Occipital lobe (tissue), 2 donors: ENCODE data around the gene KRTAP21-1. TPM values are rescaled to one million over a fixed set of nuclear protein-coding genes. Genes with fewer than 3 reads are reported as not detected.
"Not testable (repeated sequence)": the region's sequence is repeated elsewhere in the genome, so short reads cannot be mapped to it uniquely, and the experiment has no call there.

ENCODE experiments used
- DNase-seq: peaks from one replicate; lab custom pipeline; 2025; lab: John Stamatoyannopoulos, UW
- total RNA-seq: library from RNA; depleted of rRNA; stranded (reverse); fragments of >200 nt; gene quantifications from one replicate; pipeline ENCODE4 v1.2.3, GENCODE V29; 2014

The KRTAP21-1 gene
- total RNA-seq: not detected

DNA sequence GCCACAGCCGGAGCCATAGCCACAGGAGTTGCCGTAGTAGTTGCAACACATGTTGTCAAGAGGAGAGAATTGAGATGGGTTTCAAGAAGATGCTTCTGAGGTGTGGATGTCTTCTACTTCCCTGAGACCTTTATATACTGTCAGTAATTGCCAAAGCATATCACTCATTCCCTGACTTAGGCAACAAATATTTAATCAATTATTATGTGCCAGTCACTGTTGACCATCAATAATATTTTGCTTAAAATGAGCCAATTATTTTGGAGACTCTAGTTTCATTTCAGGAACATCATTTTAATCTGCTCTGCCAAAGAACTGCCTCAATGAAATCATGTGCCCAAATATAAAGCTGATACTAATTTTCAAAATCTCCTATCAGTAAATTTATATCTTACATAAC, at the start of gene KRTAP21-1:
TSS of gene KRTAP21-1 (minus strand) at position 101 of the 400 bp plus-strand sequence. CDS start at position 51, 50 bp downstream.
- not testable (repeated sequence) for DNase-seq

DNA sequence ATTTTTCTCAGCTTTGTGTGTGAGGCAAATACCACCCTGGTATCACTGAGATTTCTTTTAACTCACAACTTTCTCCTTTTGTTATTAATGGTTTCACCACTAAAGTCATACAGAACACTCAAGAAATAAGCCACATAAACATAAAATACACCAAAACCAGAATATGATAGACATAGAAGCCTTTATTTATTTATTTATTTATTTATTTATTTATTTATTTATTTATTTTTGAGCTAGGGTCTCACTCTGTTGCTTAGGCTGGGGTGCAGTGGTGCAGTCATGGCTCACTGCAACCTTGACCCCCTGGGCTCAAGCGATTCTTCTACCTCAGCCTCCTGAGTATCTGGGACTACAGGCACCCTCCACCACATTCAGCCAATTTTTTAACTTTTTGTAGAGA, 45.4 kb upstream of the KRTAP21-1 start:
- DNase-seq: no peak

DNA sequence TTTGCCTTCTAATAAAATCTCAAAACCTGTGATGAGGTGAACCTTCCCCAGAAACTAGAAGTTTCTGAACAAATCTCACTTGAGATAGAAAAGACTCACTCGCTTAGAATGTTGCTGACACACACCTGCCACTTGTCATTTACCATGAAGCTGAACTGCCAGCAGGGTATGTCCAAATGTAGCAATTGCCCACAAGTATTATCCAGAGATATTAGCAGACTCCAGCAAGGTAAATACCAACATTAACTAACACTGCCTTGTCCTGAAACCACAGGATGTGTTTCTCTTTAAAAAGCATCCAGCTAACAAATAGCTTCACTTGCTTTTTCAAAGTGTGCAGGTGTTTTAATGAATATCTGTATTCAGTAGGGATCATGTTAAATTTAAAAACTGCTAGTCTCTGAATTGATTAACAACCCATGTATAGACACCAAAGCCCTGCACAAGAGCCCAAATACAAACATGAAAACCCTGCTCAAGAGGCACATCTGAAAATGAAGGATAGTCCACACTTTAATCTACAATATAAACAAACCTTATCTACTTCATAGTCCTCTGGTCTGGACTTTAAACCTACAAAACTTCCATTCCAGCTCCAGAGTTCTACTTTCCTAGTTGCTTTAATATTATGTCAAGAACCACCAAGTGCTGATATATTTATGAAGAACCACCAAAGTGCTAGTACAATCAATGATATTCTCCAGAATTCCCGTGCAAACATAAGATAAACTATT, 38.5 kb upstream of the KRTAP21-1 start:
- no peak for DNase-seq

DNA sequence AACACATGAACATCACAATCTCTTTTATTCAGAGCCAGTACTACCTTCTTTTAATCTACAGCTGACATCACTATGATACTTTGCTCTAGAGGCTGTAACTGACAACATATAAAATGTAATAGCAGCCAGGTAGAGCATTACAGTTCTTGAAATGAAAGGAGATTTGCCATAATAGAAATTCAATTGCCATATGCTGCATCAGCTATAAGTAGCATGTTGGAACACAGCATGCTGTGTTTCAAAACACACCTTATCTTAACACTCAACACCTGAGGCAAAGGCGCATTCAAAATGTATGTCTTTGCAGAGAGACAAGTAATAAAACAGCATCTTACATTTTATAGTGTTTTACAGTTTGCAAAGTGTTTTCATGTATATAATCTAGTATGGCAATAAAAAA, 24.0 kb upstream of the KRTAP21-1 start:
- no peak for DNase-seq

DNA sequence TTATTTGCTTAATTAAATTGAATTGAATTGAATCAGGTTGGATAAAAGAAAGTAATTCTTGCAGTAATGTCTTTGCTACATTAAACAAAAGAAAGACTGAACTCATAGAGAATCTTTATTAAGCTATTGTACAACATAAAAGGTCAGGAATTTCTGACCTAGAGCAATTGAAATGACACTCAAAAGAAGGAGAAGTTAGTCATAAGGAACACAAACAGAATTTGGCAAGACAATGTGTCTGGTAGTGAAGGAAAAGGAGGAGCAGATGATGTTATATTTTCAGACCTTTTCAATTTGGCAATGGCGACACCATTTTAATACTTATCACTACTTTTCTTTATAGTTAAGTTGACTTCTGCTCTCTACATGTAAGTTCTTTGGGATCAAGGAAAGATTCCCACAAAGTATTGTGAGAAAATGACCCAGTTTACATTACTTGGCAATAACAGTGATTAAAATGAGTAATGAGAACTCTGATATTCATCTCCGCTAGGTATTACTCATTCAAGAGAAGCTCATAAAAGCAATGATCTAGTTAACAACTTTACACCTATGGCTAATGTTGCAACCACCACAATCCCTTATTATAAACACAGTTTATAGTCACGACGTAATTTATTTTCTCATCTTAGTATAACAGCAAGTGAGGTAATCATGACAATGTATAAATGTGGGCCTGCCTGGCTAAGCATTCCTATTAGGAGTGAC, 14.7 kb upstream of the KRTAP21-1 start:
- no peak for DNase-seq

DNA sequence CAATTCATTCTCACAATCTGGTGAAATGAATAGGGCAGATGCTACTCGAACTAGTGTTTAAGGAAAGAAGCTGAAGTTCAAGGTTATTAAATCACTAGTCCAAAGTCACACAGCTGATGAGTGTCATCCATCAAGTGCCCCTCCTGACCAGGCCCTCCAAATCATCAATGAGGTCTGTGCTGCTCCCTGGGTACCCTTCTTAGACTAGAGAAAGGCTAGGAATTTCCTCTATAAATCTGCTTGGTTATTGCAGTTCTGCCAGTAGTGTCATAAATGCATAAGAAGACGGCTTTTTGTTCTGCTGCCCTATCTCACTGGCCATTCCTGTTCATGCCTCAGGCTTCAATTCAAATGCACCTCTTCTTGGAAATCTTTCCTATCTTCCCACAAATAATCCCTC, 5.5 kb upstream of the KRTAP21-1 start:
- DNase-seq: no peak

DNA sequence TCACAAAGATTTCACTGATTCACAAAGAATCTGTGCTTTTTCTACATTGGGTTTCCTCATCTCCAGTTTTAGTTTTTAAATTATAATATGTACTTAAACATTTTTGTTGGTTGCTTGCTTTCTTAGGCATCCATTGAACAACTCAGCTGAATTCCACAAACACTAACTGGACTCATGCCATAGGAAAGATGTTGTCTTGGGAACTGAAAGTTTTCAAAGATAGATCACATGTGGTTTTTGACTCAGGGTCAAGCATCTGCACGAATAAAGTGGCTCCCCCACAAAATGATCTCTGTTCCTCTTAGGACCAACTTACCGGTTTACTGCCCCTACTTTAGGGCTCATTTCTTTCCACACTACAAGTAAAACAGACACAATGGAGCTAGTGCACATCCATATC, 3.1 kb upstream of the KRTAP21-1 start:
- no peak for DNase-seq

DNA sequence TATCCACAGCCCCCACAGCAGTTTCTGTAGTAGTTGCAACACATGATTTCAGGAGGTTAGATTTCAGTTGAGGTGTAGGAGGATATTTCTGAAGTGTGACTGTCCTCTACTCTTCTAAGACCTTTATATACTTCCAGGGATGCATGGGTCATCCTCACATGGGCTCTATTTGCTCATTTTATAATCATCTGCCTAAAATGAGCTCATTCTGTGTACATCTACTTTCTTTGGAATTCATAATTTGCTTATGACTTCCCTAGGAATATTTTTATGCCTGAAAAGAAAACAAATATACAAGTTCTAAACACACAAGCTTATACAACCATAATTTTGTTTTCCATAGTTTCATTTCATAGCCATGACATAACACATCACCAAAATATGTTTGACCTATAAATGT, 8.1 kb downstream of the KRTAP21-1 start, which contains the start of gene KRTAP21-2:
TSS of gene KRTAP21-2 (minus strand) at position 101 of the 400 bp plus-strand sequence. CDS start at position 44, 57 bp downstream.
- DNase-seq: no peak

DNA sequence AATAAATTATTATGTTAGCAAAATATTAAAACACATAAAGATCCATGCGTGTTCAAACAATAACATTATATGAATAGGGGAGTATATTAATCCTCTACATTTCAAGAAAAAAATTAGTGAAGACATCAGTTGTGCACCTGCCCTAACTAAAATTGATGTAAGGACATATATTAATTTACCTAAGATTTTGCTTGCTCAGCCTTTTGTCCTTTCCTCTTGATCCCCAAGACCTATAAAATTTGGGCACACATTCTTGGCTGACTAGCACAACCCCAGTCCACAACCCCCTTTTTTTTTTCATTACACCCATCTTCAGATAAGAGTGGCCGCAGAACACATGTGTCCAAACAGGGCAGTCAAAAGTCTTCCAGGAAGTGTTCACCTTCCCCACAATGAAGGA, 14.8 kb downstream of the KRTAP21-1 start:
- DNase-seq: no peak

DNA sequence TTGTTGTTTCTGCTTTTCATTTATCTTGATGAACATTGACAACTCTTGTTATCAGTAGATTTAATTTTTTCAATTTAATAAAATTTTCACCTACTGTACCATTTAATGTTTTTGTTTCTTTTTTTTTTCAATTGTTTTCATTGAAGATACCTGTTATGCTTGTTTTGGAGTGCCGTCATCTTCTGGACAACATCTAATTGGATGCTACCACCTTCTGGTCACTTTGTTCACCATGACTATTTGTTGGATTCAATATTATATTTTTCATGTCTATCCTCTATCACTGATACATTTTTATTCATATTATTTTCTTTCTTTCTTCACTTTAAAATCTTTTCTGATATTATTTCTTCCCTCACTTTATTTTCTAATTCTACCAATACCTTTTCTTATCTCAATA, 22.2 kb downstream of the KRTAP21-1 start:
- DNase-seq: no peak

DNA sequence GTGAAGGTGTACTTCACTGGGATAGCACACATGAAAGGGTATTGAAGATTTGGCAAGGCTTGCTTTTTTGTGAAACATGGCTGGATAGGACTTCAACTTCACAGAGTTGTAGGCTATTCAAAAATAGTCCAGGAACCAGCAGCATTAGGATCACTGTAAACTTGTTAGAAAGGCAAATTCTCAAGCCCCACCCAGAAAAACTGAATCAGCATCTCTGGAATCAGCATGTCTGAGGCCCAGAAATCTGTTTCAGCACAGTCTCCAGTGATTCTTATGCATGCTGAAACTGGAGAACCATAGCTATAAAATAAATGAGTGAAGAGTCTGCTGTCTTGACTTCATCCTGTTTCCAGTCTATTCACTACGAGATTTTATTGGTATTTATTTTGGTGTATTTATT, 28.5 kb downstream of the KRTAP21-1 start:
- DNase-seq: no peak

DNA sequence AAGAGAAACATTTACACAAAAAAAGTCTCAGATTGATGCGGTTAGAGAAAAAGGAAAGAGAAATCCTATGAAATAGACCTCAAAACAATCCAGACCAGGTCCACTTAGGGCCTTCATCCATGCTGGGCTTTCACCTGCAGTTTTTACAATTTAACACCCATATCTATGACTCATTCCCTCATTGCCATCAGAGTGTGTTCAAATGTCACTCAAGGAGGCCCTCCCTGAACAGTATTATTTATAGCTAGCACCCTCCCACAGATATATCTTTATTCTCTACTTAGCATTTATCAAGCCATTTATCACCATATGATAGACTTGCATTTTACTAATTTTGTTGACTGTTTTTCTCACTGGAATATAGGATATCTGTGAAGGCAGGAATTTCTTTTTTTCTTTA, 35.8 kb downstream of the KRTAP21-1 start:
- DNase-seq: no peak

DNA sequence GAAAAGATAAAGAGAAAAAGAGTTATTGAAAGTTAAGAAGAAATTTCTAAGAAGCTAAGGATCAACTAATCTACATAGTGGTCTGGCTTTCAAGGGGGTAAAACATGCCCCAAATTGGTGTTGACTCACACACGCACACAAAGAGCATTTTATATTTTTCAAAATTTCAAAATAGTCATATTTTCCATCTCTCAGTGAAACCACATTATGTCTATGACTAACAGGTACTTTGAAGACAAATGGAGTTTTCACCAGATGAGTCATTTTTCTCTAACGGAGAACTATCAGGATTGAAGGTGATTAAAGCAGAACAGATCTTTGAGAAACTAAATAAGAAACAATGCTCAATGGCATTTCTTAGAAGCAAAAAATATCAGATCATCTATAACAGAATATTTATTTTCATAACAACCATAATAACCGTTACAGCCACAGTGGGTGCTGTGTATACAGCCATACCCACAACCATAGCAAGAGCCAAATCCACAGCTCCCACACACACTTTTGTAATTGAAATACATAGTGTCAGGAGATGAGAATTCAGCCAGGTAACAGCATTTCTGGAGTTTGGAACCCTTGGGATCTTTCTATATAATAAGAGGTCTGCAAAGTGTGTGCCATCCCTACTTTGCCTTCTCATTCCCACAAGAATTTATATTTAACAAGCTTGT, 36.9 kb downstream of the KRTAP21-1 start, which contains the start of gene KRTAP21-3:
TSS of gene KRTAP21-3 (minus strand) at position 539 of the 671 bp plus-strand sequence. CDS start at position 521, 18 bp downstream.
- DNase-seq: no peak

DNA sequence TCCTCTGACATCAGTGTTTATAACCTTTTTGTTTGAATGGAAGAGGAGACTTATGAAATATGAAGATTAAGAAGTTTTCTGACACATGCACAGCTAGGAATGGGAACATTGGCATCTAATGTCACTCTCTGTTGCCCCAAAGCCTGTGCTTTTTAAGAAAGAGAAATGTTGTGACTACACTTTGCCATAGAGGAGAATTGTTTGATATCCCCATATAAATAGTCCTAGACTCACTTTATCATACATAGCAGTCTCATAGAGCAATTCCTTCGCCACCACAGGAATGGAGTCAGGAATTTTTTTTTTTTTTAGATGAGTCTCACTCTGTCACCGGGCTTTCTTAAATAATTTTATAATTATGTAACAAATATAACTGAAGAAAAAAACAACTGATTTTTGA, 38.1 kb downstream of the KRTAP21-1 start:
- DNase-seq: no peak

DNA sequence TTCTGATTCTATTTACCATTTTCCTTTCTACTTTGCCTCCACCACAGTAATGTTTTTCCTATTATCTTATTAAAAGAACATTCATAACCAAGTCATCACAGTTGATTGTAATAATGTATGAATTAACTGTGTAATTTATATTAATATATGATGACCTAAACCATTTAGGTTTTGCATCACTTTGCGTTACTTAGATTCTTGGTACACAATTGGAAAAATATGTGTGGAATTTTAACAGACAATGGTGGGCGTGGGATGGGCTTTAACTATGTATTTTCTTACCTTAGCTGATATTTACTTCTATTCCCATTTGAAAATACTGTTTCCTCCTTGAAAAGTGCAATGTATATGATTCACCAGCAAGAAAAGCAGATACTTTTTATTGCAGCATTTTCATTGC, 40.3 kb downstream of the KRTAP21-1 start:
- no peak for DNase-seq

DNA sequence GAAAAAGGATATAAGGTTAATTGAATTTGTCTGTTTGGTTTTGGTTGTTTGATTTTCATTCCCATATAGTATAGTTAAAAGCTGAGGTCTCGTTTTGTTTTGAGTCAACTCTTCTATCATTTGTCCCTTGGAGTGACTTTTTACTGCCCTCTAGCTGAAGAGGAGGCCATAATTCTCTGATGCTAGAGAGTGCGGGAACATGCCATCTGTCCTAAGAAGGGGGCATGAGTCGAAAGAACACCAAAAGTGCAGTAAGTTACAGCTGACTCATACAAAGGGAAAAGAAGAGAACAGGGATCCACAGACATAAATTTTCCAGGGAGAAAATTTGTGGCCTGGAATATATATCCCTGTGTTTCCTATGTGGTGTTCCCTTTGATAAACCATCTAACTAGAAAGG, 40.8 kb downstream of the KRTAP21-1 start:
- no peak for DNase-seq

DNA sequence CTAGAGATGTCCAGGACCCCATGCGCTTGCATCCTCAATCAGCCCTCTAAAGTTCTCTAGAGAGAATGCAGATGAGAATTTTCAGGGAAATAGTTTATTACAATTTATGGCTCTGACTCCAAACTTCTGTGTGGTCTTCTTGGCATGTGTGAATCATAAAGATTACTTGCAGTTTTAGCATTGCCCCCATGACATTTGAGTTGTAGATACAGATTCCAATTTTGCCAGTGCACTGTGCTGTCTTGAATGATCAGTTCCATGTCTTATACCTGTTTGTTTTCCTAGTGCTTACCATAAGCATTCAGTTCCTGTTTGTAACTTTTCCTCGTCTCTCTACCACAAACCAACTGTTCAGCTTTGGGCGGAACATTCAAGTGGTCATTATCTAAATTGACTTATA, 41.5 kb downstream of the KRTAP21-1 start:
- no peak for DNase-seq

DNA sequence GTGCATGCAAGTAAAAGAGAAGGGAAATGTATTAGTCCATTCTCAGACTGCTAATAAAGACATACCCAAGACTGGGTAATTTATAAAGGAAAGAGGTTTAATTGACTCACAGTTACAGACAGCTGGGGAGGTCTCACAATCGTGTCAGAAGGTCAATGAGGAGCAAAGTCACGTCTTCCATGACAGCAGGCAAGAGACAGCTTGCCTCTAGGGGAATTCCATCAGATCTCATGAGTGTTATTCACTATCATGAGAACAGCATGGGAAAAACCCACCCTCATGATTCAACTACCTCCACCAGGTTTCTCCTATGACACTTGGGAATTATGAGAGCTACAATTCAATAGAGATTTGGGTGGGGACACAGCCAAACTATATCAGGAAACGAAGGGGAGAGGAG, 44.7 kb downstream of the KRTAP21-1 start:
- no peak for DNase-seq

DNA sequence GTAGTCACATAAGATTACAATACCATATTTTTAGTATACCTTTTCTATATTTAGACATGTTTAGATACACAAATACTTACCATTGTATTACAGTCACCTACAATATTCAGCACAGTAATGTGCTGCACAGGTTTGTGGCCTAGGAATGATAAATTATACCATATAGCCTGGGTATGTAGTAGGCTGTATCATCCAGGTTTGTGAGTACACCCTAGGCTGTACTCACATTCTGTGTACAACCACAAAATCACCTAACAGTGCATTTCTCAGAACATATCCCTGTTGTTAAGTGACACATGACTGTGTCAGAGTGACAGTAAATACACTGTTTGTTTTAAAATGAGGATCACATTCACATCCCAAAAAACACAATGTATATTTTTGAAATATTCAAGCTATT, 47.8 kb downstream of the KRTAP21-1 start:
- no peak for DNase-seq
